Body of pancreas (tissue), 4 donors: ENCODE data around the gene TGM5. TPM values are rescaled to one million over a fixed set of nuclear protein-coding genes. Genes with fewer than 3 reads are reported as not detected.

Experiments used
- ATAC-seq: fragments of 150-250 bp; one replicate; pipeline ENCODE4 v1.9.1; 2016
- DNase-seq, 4 donors: peaks; one replicate each; pipeline ENCODE4 v3.0.0-alpha.2; 2019
- H3K27ac ChIP-seq, 4 donors: fragments of 200-600 bp; sonication (generic); 1 replicate in 3 of 4; 2 replicates in 1 of 4; pipeline versions ENCODE4 v1.5.1 to v1.6.1; 2016 to 2019; ENCODE audit warnings: mild to moderate bottlenecking in 1 of 4, mixed read lengths in 1 of 4, moderate library complexity in 1 of 4
- H3K27me3 ChIP-seq, 2 donors: fragments of 200-600 bp; sonication (generic); one replicate each; pipeline ENCODE4 v1.6.0; 2016; ENCODE audit warnings: mild to moderate bottlenecking in 1 of 2
- H3K36me3 ChIP-seq, 2 donors: fragments of 200-600 bp; sonication (generic); replicated peaks in 1 of 2; 2 replicates each; pipeline ENCODE4 v1.5.1; 2016; ENCODE audit warnings: low read depth in 2 of 2; ENCODE audit not compliant: insufficient read depth in 1 of 2
- H3K4me1 ChIP-seq: fragments of 200-600 bp; sonication (generic); one replicate; pipeline ENCODE4 v1.6.0; 2016
- H3K4me3 ChIP-seq, 2 donors: fragments of 200-600 bp; sonication (generic); 1 replicate in 1 of 2; 2 replicates in 1 of 2; pipeline ENCODE4 v1.5.1; 2016 to 2019
- H3K9me3 ChIP-seq, 3 donors: fragments of 200-600 bp; sonication (generic); 1 replicate in 2 of 3; 2 replicates in 1 of 3; pipeline ENCODE4 v1.5.1; 2016
- CTCF ChIP-seq, 7 experiments: fragments of 450-650 bp in 4 of 7; fragments of 200-600 bp in 3 of 7; sonication (generic) in 3 of 7; IDR thresholded peaks; one replicate each; pipeline ENCODE4 v1.5.1; 2016 to 2019; ENCODE audit warnings: antibody characterized with exemption in 7 of 7
- POLR2A ChIP-seq, 3 donors: fragments of 450-650 bp; IDR thresholded peaks; one replicate each; pipeline ENCODE4 v1.6.1; 2016; ENCODE audit warnings: antibody characterized with exemption in 3 of 3, mild to moderate bottlenecking in 2 of 3
- WGBS, 2 donors: methylation state at CpG; one replicate each; pipeline ENCODE4 v1.1.5; 2017; 5-methylcytosine and 5-hydroxymethylcytosine counted together
- intact Hi-C: fragments of 100-400 bp; cut with DNase I; formaldehyde crosslinking; loops from one replicate; pipeline ENCODE4 v1.15.1; 2023
- total RNA-seq, 2 donors: library from RNA; depleted of rRNA; stranded (reverse); fragments of >200 nt; gene quantifications; one replicate each; pipeline ENCODE4 v1.1.0, GENCODE V29; 2016

TGM5 gene
- total RNA-seq, 2 donors from 2014 or later = not detected

DNA sequence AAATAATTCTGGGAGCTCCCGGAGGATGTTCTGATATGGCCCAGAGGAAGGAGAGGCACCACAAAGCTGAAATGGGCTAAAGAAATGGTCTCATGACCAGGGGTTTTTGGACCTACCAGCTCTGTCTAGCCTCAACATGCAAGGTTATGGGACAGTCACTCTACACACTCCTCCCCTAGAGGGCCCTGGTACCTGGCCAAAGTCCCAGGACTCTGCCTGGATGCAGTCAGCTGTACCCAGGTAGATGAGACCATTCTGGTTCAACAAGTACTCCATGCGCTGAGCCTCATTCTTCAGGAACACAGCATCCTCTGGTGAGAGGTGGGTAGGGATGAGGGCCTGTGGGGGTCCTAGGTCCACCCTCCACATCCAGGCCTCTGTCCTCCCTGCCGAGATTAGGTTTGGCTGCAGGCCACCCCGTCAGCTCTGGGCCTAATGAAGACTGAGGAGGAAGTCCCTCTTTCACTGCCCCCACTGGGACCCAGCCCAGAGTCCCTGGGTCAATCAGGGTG, 55.4 kb downstream of the TGM5 start:
- Histone ChIP-seq H3K4me1 (no peaks in the 10 kb centered on the region), H3K27me3 (peaks cover 0 to 9% of the 10 kb centered on the region in 2 donors), H3K36me3 (no peaks in the 10 kb centered on the region), H3K4me3 (no peak overlapping the region), H3K27ac (no peak overlapping the region), H3K9me3 (no peaks in the 10 kb centered on the region)
- intact Hi-C loops = no loop called here
- no peak for ATAC-seq
- 64 to 82% methylated on average over 4 of the region's 4 CpGs for WGBS, 2 donors
- TF ChIP-seq POLR2A (IDR thresholded peaks at IDR 0.05) = no peak
- no peak for TF ChIP-seq CTCF (IDR thresholded peaks at IDR 0.05)
- no peak for DNase-seq

DNA sequence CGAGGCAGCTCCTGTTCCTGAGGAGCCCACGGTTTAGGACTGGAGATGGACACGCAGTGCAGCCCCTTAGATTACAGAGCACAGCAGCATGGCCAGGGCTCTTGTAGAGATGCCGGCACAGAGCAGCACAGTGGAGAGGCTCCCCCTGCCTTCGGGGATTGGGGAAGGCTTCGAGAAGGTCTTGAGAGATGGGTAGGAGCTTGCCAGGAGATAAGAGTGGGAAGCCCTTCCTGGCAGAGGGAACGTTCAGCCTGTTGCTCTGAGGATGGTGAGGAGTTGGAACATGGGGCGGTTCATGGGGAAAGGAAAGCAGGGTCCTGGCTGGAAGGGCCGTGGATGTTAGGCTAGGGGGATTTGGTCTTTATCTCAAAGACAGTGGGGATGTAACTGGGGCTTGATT, 55.9 kb downstream of the TGM5 start:
- Histone ChIP-seq H3K4me1 (no peaks in the 10 kb centered on the region), H3K36me3 (no peaks in the 10 kb centered on the region), H3K4me3 (no peak overlapping the region), H3K9me3 (no peaks in the 10 kb centered on the region), H3K27ac (no peak overlapping the region), H3K27me3 (peaks cover 0 to 9% of the 10 kb centered on the region in 2 donors)
- 57 to 64% methylated on average over 9 of the region's 9 CpGs for WGBS, 2 donors
- DNase-seq (no peak), ATAC-seq (no peak)
- TF ChIP-seq POLR2A (IDR thresholded peaks at IDR 0.05) = no peak
- TF ChIP-seq CTCF (IDR thresholded peaks at IDR 0.05) = no peak
- intact Hi-C loops = no loop called here

DNA sequence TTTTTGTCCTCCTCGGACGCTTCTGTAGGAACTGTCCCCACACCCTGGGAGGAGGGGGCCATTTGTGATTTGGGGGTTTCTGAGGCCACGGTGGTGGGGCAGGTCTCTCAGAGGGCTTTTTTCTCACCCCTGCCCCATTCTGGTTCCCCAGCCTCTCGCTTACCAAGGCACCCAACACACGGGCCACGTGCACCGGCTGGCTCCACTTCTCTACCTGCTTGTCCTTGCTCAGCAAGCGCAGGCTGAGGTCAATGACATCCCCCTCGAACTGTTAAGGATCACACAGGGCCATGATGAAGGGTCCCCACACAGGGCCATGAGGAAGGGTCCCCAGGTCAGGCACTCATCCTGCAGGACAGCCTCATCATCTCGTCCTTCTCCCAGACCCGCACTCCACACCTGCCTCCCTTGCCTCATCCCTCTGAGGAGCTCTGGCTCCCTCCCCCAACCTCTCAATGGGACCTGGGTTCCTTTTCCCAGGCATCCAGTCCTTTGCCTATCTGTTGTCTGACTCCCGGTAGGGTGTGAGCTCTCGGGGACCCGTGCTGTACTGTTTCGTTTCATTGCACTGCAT, 56.5 kb downstream of the TGM5 start:
- Histone ChIP-seq H3K27ac (no peak overlapping the region), H3K27me3 (peaks cover 0 to 9% of the 10 kb centered on the region in 2 donors), H3K36me3 (no peaks in the 10 kb centered on the region), H3K4me3 (no peak overlapping the region), H3K9me3 (no peaks in the 10 kb centered on the region), H3K4me1 (no peaks in the 10 kb centered on the region)
- 64 to 72% methylated on average over 15 of the region's 15 CpGs for WGBS, 2 donors
- ATAC-seq = no peak
- intact Hi-C loops = no loop called here
- no peak for DNase-seq
- no peak for TF ChIP-seq CTCF (IDR thresholded peaks at IDR 0.05)
- no peak for TF ChIP-seq POLR2A (IDR thresholded peaks at IDR 0.05)

- intact Hi-C loops = no loop called here
- no peaks in the 10 kb centered on the region for H3K4me1 ChIP-seq
- 23 to 57% methylated on average over 3 to 13 of the region's 13 CpGs for WGBS, 2 donors
- TF ChIP-seq POLR2A (IDR thresholded peaks at IDR 0.05) (no peak), CTCF (IDR thresholded peaks at IDR 0.05) (peak in 2 of 7 experiments; percentile 2 to 5)
- peak in 2 of 4 donors; percentile 13 to 34 for DNase-seq
- H3K4me3 ChIP-seq = no peak overlapping the region
- H3K36me3 ChIP-seq = no peaks in the 10 kb centered on the region
- no peak overlapping the region for H3K27ac ChIP-seq
- no peak for ATAC-seq
- no peaks in the 10 kb centered on the region for H3K9me3 ChIP-seq
- peaks cover 0 to 9% of the 10 kb centered on the region in 2 donors for H3K27me3 ChIP-seq
These were observed 57.5 kb downstream of the TGM5 start for GRCh38 chr15:43209059-43209824.
